HG03196 (cell line): ENCODE measurements around the gene KCNA2.

Source experiments
- ATAC-seq: cut with Tn5 transposase; IDR thresholded peaks from one replicate; pipeline ENCODE4 v1.9.1; 2021; ENCODE audit not compliant: unreplicated experiment

The KCNA2 gene

GRCh38 chr1:110605901-110606656, at the start of gene KCNA2:
KCNA2 (minus strand) TSS chr1:110606358; CDS start chr1:110604782, 1,576 bp downstream.
- ATAC-seq, result no peak

GRCh38 chr1:110650609-110651008, 44.5 kb upstream of the KCNA2 start:
- ATAC-seq, result no peak

GRCh38 chr1:110648417-110648816, 42.3 kb upstream of the KCNA2 start:
- no peak for ATAC-seq

- no peak for ATAC-seq
These were observed 41.2 kb upstream of the KCNA2 start for GRCh38 chr1:110647254-110647891.

GRCh38 chr1:110645821-110646735, 39.9 kb upstream of the KCNA2 start:
- ATAC-seq, result no peak

- no peak for ATAC-seq
These were observed 39.1 kb upstream of the KCNA2 start for GRCh38 chr1:110645211-110645610.

- ATAC-seq, result no peak
These were observed 37.8 kb upstream of the KCNA2 start for GRCh38 chr1:110643879-110644472.

- ATAC-seq, result no peak
These were observed 33.7 kb upstream of the KCNA2 start for GRCh38 chr1:110639724-110640386.

GRCh38 chr1:110638556-110638955, 32.4 kb upstream of the KCNA2 start:
- no peak for ATAC-seq

GRCh38 chr1:110638058-110638457, 31.9 kb upstream of the KCNA2 start:
- no peak for ATAC-seq

GRCh38 chr1:110637475-110637874, 31.3 kb upstream of the KCNA2 start:
- no peak for ATAC-seq

GRCh38 chr1:110636149-110636935, 30.2 kb upstream of the KCNA2 start:
- no peak for ATAC-seq

GRCh38 chr1:110635434-110635833, 29.3 kb upstream of the KCNA2 start:
- no peak for ATAC-seq

- peak; percentile 69 for ATAC-seq
These were observed 28.5 kb upstream of the KCNA2 start for GRCh38 chr1:110634455-110635311.

- ATAC-seq, result no peak
These were observed 27.9 kb upstream of the KCNA2 start for GRCh38 chr1:110634086-110634454.

GRCh38 chr1:110633646-110634030, 27.5 kb upstream of the KCNA2 start:
- ATAC-seq, result no peak

GRCh38 chr1:110631836-110632620, 25.9 kb upstream of the KCNA2 start:
- ATAC-seq, result no peak
